Skeletal muscle tissue (tissue), 4 donors: Measurements from ENCODE around the gene EXOC1L. TPM values are rescaled to one million over a fixed set of nuclear protein-coding genes. Genes with fewer than 3 reads are reported as not detected.
"Not testable (repeated sequence)": the region's sequence is repeated elsewhere in the genome, so short reads cannot be mapped to it uniquely, and the experiment has no call there.

Experiments used
- H3K27ac ChIP-seq: one replicate; pipeline ENCODE4 v1.7.0; 2013; ENCODE audit warnings: mild to moderate bottlenecking, low read depth, low read length, inconsistent platforms
- H3K27me3 ChIP-seq, 3 donors: one replicate each; pipeline ENCODE4 v1.7.0; 2013; ENCODE audit warnings: low read length in 3 of 3; ENCODE audit not compliant: control insufficient read depth in 3 of 3, insufficient read depth in 3 of 3
- H3K36me3 ChIP-seq, 3 donors: one replicate each; pipeline ENCODE4 v1.7.0; 2013; ENCODE audit warnings: low read length in 3 of 3; ENCODE audit not compliant: control insufficient read depth in 3 of 3, insufficient read depth in 3 of 3
- H3K4me1 ChIP-seq, 3 donors: one replicate each; pipeline ENCODE4 v1.7.0; 2013; ENCODE audit warnings: low read length in 3 of 3, mild to moderate bottlenecking in 3 of 3; ENCODE audit not compliant: control insufficient read depth in 3 of 3, insufficient read depth in 3 of 3
- H3K4me3 ChIP-seq, 3 donors: one replicate each; pipeline ENCODE4 v1.7.0; 2013; ENCODE audit warnings: low read length in 3 of 3
- H3K9ac ChIP-seq, 3 donors: one replicate each; pipeline ENCODE4 v1.7.0; 2013; ENCODE audit warnings: low read length in 3 of 3, mild to moderate bottlenecking in 3 of 3, moderate library complexity in 2 of 3, low read depth in 1 of 3
- H3K9me3 ChIP-seq, 3 donors: one replicate each; pipeline ENCODE4 v1.7.0; 2013; ENCODE audit warnings: low read length in 3 of 3; ENCODE audit not compliant: control insufficient read depth in 3 of 3
- total RNA-seq: library from RNA; depleted of rRNA; stranded (reverse); fragments of >200 nt; gene quantifications from one replicate; pipeline ENCODE4 v1.2.3, GENCODE V29; 2014
- donor health status: Osteomylitis.

EXOC1L gene
- total RNA-seq, 1 donor from 2014 or later, result 2.6 TPM

DNA sequence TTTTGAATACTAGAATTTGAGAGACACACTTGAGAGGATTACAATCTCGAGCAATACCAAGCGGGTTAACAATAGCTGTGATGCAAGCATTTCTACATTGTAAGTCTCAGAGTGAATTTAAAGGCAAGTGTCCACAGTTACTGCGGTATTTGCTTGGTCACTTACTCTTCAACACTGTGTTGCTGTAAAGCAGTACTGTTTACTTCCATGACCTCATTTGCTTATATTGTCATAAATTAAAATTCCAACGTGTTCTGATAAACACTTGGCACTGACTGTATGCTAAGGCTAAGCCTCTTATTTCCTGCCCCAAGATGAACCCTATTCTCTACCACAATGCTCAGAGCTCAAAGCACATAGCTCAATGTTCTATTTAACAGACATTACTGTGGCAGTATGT lies 11.1 kb downstream of the EXOC1L start:
- Histone ChIP-seq H3K27me3 (peaks cover 0 to 3% (median 0%) of the 10 kb centered on the region in 3 donors), H3K9ac (no peak overlapping the region), H3K4me1 (no peaks in the 10 kb centered on the region), H3K27ac (no peak overlapping the region), H3K4me3 (no peak overlapping the region), H3K36me3 (no peaks in the 10 kb centered on the region), H3K9me3 (no peaks in the 10 kb centered on the region)

DNA sequence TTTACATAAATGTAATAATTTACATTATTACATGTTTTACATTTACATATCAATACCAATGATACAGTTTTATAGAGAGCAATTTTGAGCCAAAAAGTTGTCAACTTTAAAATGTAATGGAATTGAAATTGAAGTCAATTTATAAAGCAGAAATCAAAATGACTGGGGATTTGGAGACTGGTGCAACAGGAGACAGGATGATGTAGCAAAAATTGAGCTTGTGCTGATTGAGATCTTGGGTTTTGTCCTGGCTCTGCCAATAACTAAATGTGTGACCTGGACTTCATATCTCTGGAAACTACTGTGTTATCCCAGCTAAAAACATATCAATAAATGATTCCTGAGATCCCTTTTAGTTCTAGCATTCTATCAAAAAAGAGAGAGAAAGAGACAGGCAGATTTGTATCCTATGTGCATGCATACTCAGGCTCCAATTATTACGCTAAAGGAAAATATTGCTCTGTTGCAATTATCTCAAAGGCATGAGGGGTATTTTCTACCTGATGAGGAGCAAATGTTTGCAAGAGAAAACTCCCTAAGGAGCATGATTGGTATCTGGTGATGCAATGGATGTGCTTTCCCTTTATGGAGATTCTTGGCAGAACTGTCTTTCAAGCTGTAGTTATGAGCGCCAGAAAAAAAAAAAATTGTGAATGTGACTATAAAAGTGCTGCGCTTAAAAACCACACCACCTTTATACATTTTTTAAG lies 14.7 kb downstream of the EXOC1L start:
- H3K27me3 ChIP-seq, result no peaks in the 10 kb centered on the region
- H3K4me1 ChIP-seq, result no peaks in the 10 kb centered on the region
- H3K4me3 ChIP-seq, result no peak overlapping the region
- H3K27ac ChIP-seq, result no peak overlapping the region
- peaks cover 0 to 4% (median 0%) of the 10 kb centered on the region in 3 donors for H3K9me3 ChIP-seq
- H3K36me3 ChIP-seq, result no peaks in the 10 kb centered on the region
- no peak overlapping the region for H3K9ac ChIP-seq

DNA sequence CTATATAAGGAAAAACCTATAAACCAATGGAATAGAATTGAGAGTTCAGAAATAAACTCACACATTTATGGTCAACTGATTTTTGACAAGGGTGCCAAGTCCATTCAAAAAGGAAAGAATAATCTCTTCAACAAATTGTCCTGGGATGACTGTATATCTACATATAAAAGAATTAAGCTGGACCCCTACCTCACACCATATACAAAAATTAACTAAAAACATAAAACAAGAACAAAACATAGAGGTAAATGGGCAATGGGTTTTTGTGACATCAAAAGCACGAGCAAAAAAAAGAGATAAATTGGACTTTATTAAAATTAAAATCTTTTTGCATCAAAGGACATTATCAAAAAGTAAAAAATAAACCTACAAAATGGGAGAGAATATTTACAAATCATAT lies 18.3 kb downstream of the EXOC1L start:
- peaks cover 0 to 4% (median 0%) of the 10 kb centered on the region in 3 donors for H3K9me3 ChIP-seq
- H3K4me3 ChIP-seq, result no peak overlapping the region
- H3K36me3 ChIP-seq, result no peaks in the 10 kb centered on the region
- no peak overlapping the region for H3K27ac ChIP-seq
- no peaks in the 10 kb centered on the region for H3K27me3 ChIP-seq
- H3K4me1 ChIP-seq, result no peaks in the 10 kb centered on the region
- no peak overlapping the region for H3K9ac ChIP-seq

DNA sequence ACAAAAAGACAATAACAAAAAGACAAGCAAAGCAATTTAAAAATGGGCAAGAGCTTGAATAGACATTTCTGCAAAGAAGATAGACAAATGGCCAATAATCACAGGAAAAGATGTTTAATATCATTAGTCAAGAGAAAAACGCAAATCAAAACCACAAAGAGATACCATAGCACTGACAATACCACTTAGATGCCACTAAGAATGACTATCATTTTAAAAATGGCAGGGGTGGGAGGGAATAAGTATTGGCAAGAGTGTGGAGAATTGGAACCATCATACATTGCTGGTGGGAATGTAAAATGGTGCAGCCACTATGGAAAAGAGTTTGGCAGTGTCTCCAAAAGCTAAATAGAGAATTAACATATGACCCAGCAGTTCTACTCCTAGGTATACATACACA lies 18.8 kb downstream of the EXOC1L start:
- Histone ChIP-seq H3K4me3 (no peak overlapping the region), H3K9ac (no peak overlapping the region), H3K36me3 (no peaks in the 10 kb centered on the region), H3K4me1 (no peaks in the 10 kb centered on the region), H3K9me3 (peaks cover 0 to 4% (median 0%) of the 10 kb centered on the region in 3 donors), H3K27ac (no peak overlapping the region), H3K27me3 (no peaks in the 10 kb centered on the region)

DNA sequence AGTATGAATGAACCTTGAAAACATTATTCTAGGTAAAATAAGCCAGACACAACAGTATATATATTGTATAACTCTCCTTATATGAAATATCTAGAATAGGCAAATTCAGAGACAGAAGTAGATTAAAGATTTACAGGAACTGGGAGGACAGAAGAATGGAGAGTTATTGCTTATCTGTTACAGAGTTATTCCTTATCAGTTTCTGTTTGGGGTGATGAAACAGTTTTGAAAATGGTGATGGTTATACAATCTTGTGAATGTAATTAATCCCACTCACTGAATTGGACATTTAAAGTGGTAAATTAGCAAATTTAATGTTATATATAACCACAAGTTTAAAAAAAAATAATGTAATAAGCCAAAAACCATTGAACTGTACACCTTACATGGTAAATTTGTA lies 19.4 kb downstream of the EXOC1L start:
- no peaks in the 10 kb centered on the region for H3K36me3 ChIP-seq
- H3K4me1 ChIP-seq, result no peaks in the 10 kb centered on the region
- H3K4me3 ChIP-seq, result no peak overlapping the region
- H3K9me3 ChIP-seq, result peaks cover 0 to 4% (median 0%) of the 10 kb centered on the region in 3 donors
- H3K27me3 ChIP-seq, result no peaks in the 10 kb centered on the region
- H3K9ac ChIP-seq, result no peak overlapping the region
- no peak overlapping the region for H3K27ac ChIP-seq

DNA sequence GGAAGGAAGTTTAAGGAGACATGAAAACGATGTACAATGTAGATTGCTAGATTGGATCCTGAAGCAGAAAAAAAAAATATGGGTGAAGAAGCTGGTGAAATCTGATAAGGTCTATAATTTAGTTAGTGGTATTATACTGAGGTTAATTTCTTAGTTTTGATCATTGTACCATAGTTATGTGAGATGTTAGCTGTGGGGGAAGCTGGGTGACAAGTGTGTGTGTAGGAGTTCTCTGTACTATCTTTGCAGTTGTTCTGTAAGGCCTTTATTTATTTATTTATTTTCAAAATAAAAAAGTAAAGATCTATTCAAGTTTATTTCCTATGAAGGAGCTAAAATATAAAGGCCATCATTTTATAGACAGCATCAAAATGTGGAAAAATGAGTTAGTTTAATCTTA lies 21.4 kb downstream of the EXOC1L start:
- no peaks in the 10 kb centered on the region for H3K36me3 ChIP-seq
- H3K4me3 ChIP-seq, result no peak overlapping the region
- H3K27ac ChIP-seq, result no peak overlapping the region
- H3K9ac ChIP-seq, result no peak overlapping the region
- H3K4me1 ChIP-seq, result no peaks in the 10 kb centered on the region
- no peaks in the 10 kb centered on the region for H3K27me3 ChIP-seq
- H3K9me3 ChIP-seq, result peaks cover 0 to 4% (median 0%) of the 10 kb centered on the region in 3 donors

DNA sequence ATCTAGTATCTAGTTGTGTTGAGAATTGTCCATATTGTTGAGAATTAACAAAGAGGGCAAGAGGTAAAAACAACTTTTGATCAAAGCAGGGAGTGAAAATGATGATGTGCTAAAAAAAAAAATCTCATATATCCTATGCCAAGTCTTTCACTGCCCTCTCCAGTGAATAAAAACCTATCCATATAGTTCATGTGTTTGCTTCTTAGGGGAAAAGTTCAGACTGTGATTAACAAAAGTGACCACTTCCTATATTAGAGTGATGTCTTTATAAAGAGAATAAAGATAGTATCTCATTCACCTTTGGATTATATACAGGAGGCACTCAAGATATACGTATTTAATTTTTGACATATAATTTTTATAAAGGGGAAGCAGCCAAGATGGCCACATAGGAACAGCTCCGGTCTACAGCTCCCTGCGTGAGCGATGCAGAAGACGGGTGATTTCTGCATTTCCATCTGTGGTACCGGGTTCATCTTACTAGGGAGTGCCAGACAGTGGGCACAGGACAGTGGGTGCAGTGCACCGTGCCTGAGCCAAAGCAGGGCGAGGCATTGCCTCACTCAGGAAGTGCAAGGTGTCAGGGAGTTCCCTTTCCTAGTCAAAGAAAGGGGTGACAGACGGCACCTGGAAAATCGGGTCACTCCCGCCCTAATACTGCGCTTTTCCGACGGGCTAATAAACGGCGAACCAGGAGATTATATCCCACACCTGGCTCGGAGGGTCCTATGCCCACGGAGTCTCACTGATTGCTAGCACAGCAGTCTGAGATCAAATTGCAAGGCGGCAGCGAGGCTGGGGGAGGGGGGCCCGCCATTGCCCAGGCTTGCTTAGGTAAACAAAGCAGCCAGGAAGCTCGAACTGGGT lies 22.0 kb downstream of the EXOC1L start:
- H3K27ac ChIP-seq, H3K4me1 ChIP-seq, H3K9ac ChIP-seq, H3K9me3 ChIP-seq, H3K27me3 ChIP-seq, H3K36me3 ChIP-seq, H3K4me3 ChIP-seq: not testable (repeated sequence)

DNA sequence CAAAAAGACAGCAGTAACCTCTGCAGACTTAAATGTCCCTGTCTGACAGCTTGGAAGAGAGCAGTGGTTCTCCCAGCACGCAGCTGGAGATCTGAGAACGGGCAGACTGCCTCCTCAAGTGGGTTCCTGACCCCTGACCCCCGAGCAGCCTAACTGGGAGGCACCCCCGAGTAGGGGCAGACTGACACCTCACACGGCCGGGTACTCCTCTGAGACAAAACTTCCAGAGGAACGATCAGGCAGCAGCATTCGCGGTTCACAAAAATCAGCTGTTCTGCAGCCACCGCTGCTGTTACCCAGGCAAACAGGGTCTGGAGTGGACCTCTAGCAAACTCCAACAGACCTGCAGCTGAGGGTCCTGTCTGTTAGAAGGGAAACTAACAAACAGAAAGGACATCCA lies 22.7 kb downstream of the EXOC1L start:
- not testable (repeated sequence) for H3K4me3 ChIP-seq, H3K27ac ChIP-seq, H3K9me3 ChIP-seq

DNA sequence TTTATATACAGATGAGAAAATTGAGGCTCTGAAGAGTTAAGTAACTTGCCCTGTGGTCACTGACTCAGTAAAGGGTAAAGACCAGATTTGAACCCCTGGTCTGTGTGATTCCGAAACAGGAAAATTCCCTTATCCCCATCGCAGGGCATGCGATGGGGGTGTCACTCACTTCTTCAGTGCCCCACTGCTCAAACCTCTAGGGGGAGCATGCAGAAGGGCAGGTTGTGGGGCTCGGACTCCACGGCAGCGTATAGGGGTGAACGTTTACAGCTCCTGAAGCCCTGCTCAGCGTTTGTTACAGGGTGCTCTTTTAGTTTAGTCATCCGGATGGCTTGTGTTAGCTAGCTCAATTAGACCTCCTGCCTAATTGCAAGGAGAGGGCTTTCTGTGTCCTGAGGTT lies 30.1 kb downstream of the EXOC1L start:
- H3K4me1 ChIP-seq, result peaks cover 4 to 11% (median 9%) of the 10 kb centered on the region in 3 donors
- peaks cover 0 to 7% (median 0%) of the 10 kb centered on the region in 3 donors for H3K27me3 ChIP-seq
- H3K4me3 ChIP-seq, result no peak overlapping the region
- H3K36me3 ChIP-seq, result no peaks in the 10 kb centered on the region
- no peaks in the 10 kb centered on the region for H3K9me3 ChIP-seq
- no peak overlapping the region for H3K27ac ChIP-seq
- H3K9ac ChIP-seq, result no peak overlapping the region

More for the DNA sequence above, 22.7 kb downstream of the EXOC1L start:
- H3K27me3 ChIP-seq, H3K36me3 ChIP-seq, H3K9ac ChIP-seq, H3K4me1 ChIP-seq: not testable (repeated sequence)

DNA sequence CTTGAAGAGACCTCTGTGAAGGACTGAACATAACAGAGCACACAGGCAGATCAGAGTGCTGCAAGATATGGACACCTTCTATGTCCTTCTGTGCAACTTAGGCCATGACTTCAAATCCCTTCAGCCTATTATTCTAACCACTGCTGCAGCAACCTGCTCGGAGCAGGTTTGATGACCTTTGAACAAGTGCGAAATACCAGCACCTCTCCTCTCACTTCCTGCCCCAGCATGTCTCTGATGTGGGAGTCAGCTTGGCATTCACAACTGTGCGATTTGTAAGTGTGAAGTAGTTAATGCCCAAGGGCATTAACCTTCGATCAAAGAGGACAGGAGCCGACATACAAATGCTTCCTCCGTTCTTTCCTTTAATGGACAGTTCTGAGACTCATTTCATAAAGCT lies 32.3 kb downstream of the EXOC1L start:
- Histone ChIP-seq H3K27me3 (peaks cover 0 to 7% (median 0%) of the 10 kb centered on the region in 3 donors), H3K4me3 (no peak overlapping the region), H3K27ac (no peak overlapping the region), H3K9me3 (no peaks in the 10 kb centered on the region), H3K36me3 (no peaks in the 10 kb centered on the region), H3K4me1 (peaks cover 9 to 15% (median 10%) of the 10 kb centered on the region in 3 donors), H3K9ac (no peak overlapping the region)
